GM12878 (cell line): ENCODE measurements around the gene SYTL2. TPM values are rescaled to one million over a fixed set of nuclear protein-coding genes. Genes with fewer than 3 reads are reported as not detected.

Experiments
- BCLAF1 ChIP-seq: fragments of 450-650 bp; IDR thresholded peaks from 2 replicates; pipeline ENCODE4 v1.6.1; 2017; ENCODE audit warnings: antibody characterized with exemption, mild to moderate bottlenecking, moderate library complexity
- CEBPZ ChIP-seq: fragments of 150-350 bp; IDR thresholded peaks from 2 replicates; pipeline ENCODE4 v1.6.1; 2016; ENCODE audit warnings: low read depth, low read length
- E4F1 ChIP-seq: fragments of 450-650 bp; IDR thresholded peaks from 2 replicates; pipeline ENCODE4 v1.6.1; 2018; ENCODE audit warnings: borderline replicate concordance, mild to moderate bottlenecking; ENCODE audit not compliant: partially characterized antibody
- HDGF ChIP-seq: fragments of 450-650 bp; IDR thresholded peaks from 2 replicates; pipeline ENCODE4 v1.6.1; 2016; ENCODE audit warnings: antibody characterized with exemption
- RBBP5 ChIP-seq: fragments of 200-600 bp; sonication (generic); conservative IDR thresholded peaks from 2 replicates; pipeline ENCODE4 v1.6.1; 2016
- SMAD5 ChIP-seq: IDR thresholded peaks from 2 replicates; pipeline ENCODE4 v1.6.1; 2016; ENCODE audit warnings: antibody characterized with exemption, low read depth
- TARDBP ChIP-seq: IDR thresholded peaks from 2 replicates; pipeline ENCODE4 v1.6.1; 2016; ENCODE audit warnings: borderline replicate concordance
- TCF12 ChIP-seq: IDR thresholded peaks from 2 replicates; pipeline ENCODE4 v1.6.1; 2011; ENCODE audit warnings: low read depth, mild to moderate bottlenecking, low read length
- polyA plus RNA-seq, 11 experiments: library from polyadenylated mRNA; depleted of rRNA in 4 of 11; unstranded in 6 of 11; stranded (reverse) in 5 of 11; fragments of >200 nt; fragmentation: Nextera tagmentation in 4 of 11; fragmentation: Illumina TruSeq in 1 of 11; extraction: Ambion mirVana in 4 of 11; extraction: Trizol in 1 of 11; gene quantifications; 1 replicate in 1 of 11; 2 replicates in 10 of 11; pipeline versions ENCODE4 v1.2.1 to v1.2.3, GENCODE V29; 2011 to 2016; ENCODE audit warnings: inconsistent platforms in 2 of 11, missing spikeins in 2 of 11, low read depth in 1 of 11
- total RNA-seq, 4 experiments: library from RNA; depleted of rRNA in 3 of 4; stranded (reverse); fragments of >200 nt in 3 of 4; fragmentation: Illumina TruSeq in 1 of 4; extraction: Trizol in 1 of 4; gene quantifications; 2 replicates each; pipeline versions ENCODE4 v1.2.1 to v1.2.3, GENCODE V29; 2013 to 2021

SYTL2 gene
- total and polyA plus RNA-seq, 10 of the 15 experiments (the other 5 are each of a cell fraction or from before 2014, with no cell fraction given) = 0.02 to 1.4 (median 0.31) TPM; not detected in 2

GRCh38 chr11:85742873-85743275, 68.1 kb downstream of the SYTL2 start (continued):
- no peak for TF ChIP-seq CEBPZ
- no peak for TF ChIP-seq TCF12
- no peak for TF ChIP-seq RBBP5
- TF ChIP-seq BCLAF1 = no peak
- TF ChIP-seq TARDBP = no peak
- no peak for TF ChIP-seq SMAD5
- TF ChIP-seq E4F1 = no peak
- TF ChIP-seq HDGF = no peak
